Nephron (organoid): ENCODE data around the gene CCT8.

Source experiments
- H3K27ac Mint-ChIP-seq, 3 experiments: 2 replicates each; pipeline ENCODE4 v1.8.0; 2020; ENCODE audit warnings: mixed read lengths in 3 of 3, mild to moderate bottlenecking in 2 of 3, moderate library complexity in 1 of 3
- H3K27me3 Mint-ChIP-seq: 2 replicates; pipeline ENCODE4 v1.8.0; 2021; ENCODE audit warnings: low read depth, mild to moderate bottlenecking, moderate library complexity, mixed read lengths
- H3K36me3 Mint-ChIP-seq: 2 replicates; pipeline ENCODE4 v1.8.0; 2020; ENCODE audit warnings: low read depth, mixed read lengths
- H3K4me1 Mint-ChIP-seq: 2 replicates; pipeline ENCODE4 v1.8.0; 2020; ENCODE audit warnings: mixed read lengths
- H3K4me3 Mint-ChIP-seq, 3 experiments: 2 replicates each; pipeline ENCODE4 v1.8.0; 2020; ENCODE audit warnings: mild to moderate bottlenecking in 3 of 3, mixed read lengths in 3 of 3, moderate library complexity in 2 of 3
- H3K9me3 Mint-ChIP-seq: 2 replicates; pipeline ENCODE4 v1.8.0; 2020; ENCODE audit warnings: mixed read lengths
- TF ChIP-seq, protein P1 (sequence below), 3 experiments: fragments of 200-600 bp; sonication (generic); IDR thresholded peaks; one replicate each; pipeline ENCODE4 v1.5.0; 2021; ENCODE audit warnings: antibody characterized with exemption in 3 of 3; ENCODE audit not compliant: unreplicated experiment in 3 of 3

The CCT8 gene

DNA sequence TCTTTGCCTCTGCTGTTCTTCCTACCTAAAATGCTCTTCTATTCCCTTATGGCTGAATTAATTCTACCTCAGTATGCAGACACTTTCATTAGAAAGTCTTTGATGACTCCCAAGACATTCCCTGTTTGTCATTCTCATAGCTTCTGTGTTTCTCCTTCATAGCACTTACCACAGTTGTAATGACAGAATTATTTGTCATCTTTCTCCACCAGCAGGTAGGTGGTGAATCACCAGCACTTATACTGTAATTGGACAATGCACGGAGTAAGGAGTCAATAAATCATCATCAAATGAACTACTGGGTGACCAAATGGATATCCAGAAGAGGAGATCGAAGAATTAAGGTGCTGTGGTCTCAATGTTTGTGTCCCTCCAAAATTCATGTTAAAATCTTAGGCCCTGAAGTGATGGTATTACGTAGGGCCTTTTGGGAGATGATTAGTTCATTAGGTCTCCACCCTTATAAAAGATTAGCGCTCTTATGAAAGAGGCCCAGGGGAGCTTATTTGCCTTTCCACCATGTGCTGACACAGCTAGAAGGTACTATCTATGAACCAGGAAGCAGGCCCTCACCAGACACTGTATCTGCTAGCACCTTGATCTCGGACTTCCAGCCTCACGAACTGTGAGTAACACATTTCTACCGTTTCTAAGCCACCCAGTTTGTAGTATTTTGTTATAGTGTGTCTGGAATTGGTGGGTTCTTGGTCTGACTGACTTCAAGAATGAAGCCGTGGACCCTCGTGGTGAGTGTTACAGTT, 2.4 kb upstream of the CCT8 start:
- TF ChIP-seq, protein P1, sequence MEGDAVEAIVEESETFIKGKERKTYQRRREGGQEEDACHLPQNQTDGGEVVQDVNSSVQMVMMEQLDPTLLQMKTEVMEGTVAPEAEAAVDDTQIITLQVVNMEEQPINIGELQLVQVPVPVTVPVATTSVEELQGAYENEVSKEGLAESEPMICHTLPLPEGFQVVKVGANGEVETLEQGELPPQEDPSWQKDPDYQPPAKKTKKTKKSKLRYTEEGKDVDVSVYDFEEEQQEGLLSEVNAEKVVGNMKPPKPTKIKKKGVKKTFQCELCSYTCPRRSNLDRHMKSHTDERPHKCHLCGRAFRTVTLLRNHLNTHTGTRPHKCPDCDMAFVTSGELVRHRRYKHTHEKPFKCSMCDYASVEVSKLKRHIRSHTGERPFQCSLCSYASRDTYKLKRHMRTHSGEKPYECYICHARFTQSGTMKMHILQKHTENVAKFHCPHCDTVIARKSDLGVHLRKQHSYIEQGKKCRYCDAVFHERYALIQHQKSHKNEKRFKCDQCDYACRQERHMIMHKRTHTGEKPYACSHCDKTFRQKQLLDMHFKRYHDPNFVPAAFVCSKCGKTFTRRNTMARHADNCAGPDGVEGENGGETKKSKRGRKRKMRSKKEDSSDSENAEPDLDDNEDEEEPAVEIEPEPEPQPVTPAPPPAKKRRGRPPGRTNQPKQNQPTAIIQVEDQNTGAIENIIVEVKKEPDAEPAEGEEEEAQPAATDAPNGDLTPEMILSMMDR (IDR thresholded peaks at IDR 0.05; ENCODE audit: unreplicated experiment in 3 of 3): no peak
- Mint-ChIP-seq H3K27me3 (no peaks in the 10 kb centered on the region), H3K4me1 (peaks cover 28% of the 10 kb centered on the region), H3K4me3 (peak overlapping the region; percentile 45 to 60 (median 59)), H3K36me3 (no peaks in the 10 kb centered on the region), H3K27ac (no peak overlapping the region), H3K9me3 (no peaks in the 10 kb centered on the region)

DNA sequence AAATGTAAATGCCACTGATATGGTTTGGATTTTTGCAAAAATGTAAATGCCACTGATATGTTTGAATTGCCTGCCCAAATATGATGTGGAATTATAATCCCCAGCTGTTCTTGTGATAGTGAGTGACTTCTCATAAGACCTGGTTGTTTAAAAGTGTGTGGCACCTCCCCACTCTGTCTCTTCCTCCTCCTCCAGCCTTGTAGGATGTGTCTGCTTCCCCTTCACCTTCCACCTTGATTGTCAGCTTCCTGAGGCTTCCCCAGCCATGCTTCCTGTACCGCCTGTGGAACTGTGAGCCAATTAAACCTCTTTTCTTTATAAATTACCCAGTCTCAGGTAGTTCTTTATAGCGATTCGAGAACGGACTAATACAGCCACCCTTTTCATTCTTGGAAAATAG, 1.3 kb upstream of the CCT8 start:
- TF ChIP-seq, protein P1 (IDR thresholded peaks at IDR 0.05; ENCODE audit: unreplicated experiment in 3 of 3): no peak
- peaks cover 28% of the 10 kb centered on the region for H3K4me1 Mint-ChIP-seq
- peaks cover 3% of the 10 kb centered on the region for H3K36me3 Mint-ChIP-seq
- H3K27me3 Mint-ChIP-seq: no peaks in the 10 kb centered on the region
- peak overlapping the region; percentile 78 to 83 (median 80) for H3K4me3 Mint-ChIP-seq
- H3K27ac Mint-ChIP-seq: peak overlapping the region; percentile 8 to 77 (median 57)
- H3K9me3 Mint-ChIP-seq: no peaks in the 10 kb centered on the region

DNA sequence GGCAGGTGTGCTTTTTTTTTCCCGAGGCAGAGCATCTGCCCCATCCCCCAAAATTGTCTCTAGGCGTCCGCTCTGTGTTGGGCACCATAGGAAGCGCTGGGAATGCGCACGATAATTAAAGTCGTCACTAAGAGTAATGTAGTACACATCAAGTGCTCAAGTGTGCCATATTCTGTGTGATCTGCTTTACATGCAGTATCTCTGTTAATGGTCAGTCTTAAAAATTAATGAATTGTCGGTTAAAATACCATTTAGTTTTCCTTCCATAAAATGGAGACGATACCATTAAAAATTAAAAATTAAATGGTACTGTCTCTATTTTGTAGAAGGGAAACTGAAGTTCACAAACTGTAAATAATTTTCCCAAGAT, 544 bp upstream of the CCT8 start:
- H3K9me3 Mint-ChIP-seq: no peaks in the 10 kb centered on the region

DNA sequence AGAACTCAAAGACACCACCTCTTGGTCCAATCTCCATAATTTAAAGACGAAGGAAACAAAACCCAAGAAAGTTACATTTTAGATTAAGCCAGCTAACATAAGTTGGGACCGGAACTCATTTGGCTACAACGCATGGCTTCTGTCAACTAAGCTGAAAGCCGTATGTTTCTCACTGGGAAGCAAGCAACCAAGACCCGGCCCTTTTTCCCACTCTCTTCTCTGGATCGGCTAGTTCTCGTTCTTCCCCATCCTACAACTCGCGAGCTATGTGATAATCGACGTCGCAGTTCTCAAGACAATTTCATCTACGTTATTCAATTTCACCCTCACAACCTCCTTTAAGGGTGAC, 601 bp downstream of the CCT8 start:
- TF ChIP-seq, protein P1 (IDR thresholded peaks at IDR 0.05; ENCODE audit: unreplicated experiment in 3 of 3): no peak
- peaks cover 28% of the 10 kb centered on the region for H3K4me1 Mint-ChIP-seq
- H3K27me3 Mint-ChIP-seq: no peaks in the 10 kb centered on the region
- H3K9me3 Mint-ChIP-seq: no peaks in the 10 kb centered on the region
- peak overlapping the region; percentile 100 for H3K4me3 Mint-ChIP-seq
- peaks cover 11% of the 10 kb centered on the region for H3K36me3 Mint-ChIP-seq
- H3K27ac Mint-ChIP-seq: peak overlapping the region; percentile 95 to 100 (median 99)

More for the DNA sequence above, 544 bp upstream of the CCT8 start:
- H3K27ac Mint-ChIP-seq: peak overlapping the region; percentile 95 to 100 (median 99)
- H3K36me3 Mint-ChIP-seq: peaks cover 8% of the 10 kb centered on the region
- TF ChIP-seq, protein P1 (IDR thresholded peaks at IDR 0.05; ENCODE audit: unreplicated experiment in 3 of 3): no peak
- no peaks in the 10 kb centered on the region for H3K27me3 Mint-ChIP-seq
- peaks cover 28% of the 10 kb centered on the region for H3K4me1 Mint-ChIP-seq
- H3K4me3 Mint-ChIP-seq: peak overlapping the region; percentile 100

DNA sequence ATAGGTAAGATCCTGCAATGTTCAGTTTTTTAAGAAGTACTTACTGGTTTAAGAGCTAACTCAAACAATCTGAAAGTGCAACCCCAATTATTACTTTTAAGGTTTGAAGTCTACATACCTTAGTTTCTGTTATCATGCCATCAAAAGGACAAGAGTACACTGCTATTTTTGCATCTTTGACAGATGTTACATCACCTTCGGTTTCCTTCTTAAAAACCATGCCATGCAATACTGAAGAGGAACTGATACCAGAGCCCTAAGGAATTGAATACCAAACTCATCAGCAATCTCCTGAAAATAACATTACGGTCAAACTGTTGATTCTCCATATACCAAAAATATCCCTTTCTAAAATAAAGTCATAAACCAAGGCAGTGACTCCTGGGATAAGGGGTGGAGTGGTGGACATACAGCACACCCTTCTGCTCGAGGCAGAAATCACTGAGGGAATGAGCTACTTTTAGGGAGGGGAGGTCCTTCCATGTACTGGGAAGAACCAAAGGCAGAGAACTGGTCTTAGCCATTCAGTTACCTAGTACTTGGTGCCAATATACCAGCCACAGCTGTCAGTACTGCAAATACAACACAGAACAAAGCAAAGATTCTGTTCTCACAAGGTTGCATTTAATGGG, 8.5 kb downstream of the CCT8 start:
- no peaks in the 10 kb centered on the region for H3K27me3 Mint-ChIP-seq
- no peak overlapping the region for H3K27ac Mint-ChIP-seq
- TF ChIP-seq, protein P1 (IDR thresholded peaks at IDR 0.05; ENCODE audit: unreplicated experiment in 3 of 3): no peak
- no peaks in the 10 kb centered on the region for H3K9me3 Mint-ChIP-seq
- no peaks in the 10 kb centered on the region for H3K4me1 Mint-ChIP-seq
- H3K4me3 Mint-ChIP-seq: no peak overlapping the region
- H3K36me3 Mint-ChIP-seq: peaks cover 75% of the 10 kb centered on the region
